Brain microvascular endothelial cell (primary cell): ENCODE results near the gene HIF1A.

ENCODE experiments used
- DNase-seq: peaks from one replicate; pipeline ENCODE4 v3.0.0-alpha.2; 2020
- H3K27ac ChIP-seq: fragments of 250-450 bp; sonication (Bioruptor Pico); 2 replicates; pipeline ENCODE4 v1.5.1; 2020; ENCODE audit warnings: mild to moderate bottlenecking, moderate library complexity
- H3K27me3 ChIP-seq: fragments of 250-450 bp; sonication (Bioruptor Pico); replicated peaks from 2 replicates; pipeline ENCODE4 v1.5.1; 2020; ENCODE audit warnings: mild to moderate bottlenecking
- H3K36me3 ChIP-seq: fragments of 250-450 bp; sonication (Bioruptor Pico); replicated peaks from 2 replicates; pipeline ENCODE4 v1.5.1; 2020; ENCODE audit warnings: mild to moderate bottlenecking
- H3K4me3 ChIP-seq: 2 replicates; pipeline ENCODE4 v1.5.1; 2011; ENCODE audit warnings: low read depth, mild to moderate bottlenecking, control low read depth, low read length, moderate library complexity
- CTCF ChIP-seq: IDR thresholded peaks from 2 replicates; pipeline ENCODE4 v1.5.1; 2011; ENCODE audit warnings: low read depth, mild to moderate bottlenecking, moderate library complexity, low read length, control low read depth, inconsistent platforms; ENCODE audit errors: missing control alignments
- in situ Hi-C: cut with HindIII; loops from 2 replicates; pipeline ENCODE4 v1.10.0; 2017; ENCODE audit warnings: low sequenced_read_pairs, low pct_ligation_motif_present

Gene HIF1A

GRCh38 chr14:61670576-61670975 lies 24.7 kb upstream of the HIF1A start:
- H3K4me3 ChIP-seq, result no peak overlapping the region
- H3K27ac ChIP-seq, result no peak overlapping the region
- no peak for DNase-seq

GRCh38 chr14:61671082-61671481 lies 24.2 kb upstream of the HIF1A start:
- no peaks in the 10 kb centered on the region for H3K36me3 ChIP-seq
- DNase-seq, result no peak
- H3K27ac ChIP-seq, result no peak overlapping the region
- H3K4me3 ChIP-seq, result no peak overlapping the region
- H3K27me3 ChIP-seq, result no peaks in the 10 kb centered on the region
- in situ Hi-C loops, result no loop called here
- no peak for TF ChIP-seq CTCF

More at GRCh38 chr14:61670576-61670975, 24.7 kb upstream of the HIF1A start:
- Histone ChIP-seq H3K36me3 (no peaks in the 10 kb centered on the region), H3K27me3 (no peaks in the 10 kb centered on the region)
- in situ Hi-C loops, result no loop called here
- TF ChIP-seq CTCF, result no peak

- TF ChIP-seq CTCF, result no peak
- DNase-seq, result no peak
- in situ Hi-C loops, result no loop called here
- H3K4me3 ChIP-seq, result no peak overlapping the region
- no peak overlapping the region for H3K27ac ChIP-seq
- H3K27me3 ChIP-seq, result no peaks in the 10 kb centered on the region
- H3K36me3 ChIP-seq, result no peaks in the 10 kb centered on the region
These were observed 22.5 kb upstream of the HIF1A start for GRCh38 chr14:61672796-61673195.

GRCh38 chr14:61673305-61673704 lies 22.0 kb upstream of the HIF1A start:
- TF ChIP-seq CTCF, result no peak
- Histone ChIP-seq H3K27ac (no peak overlapping the region), H3K36me3 (no peaks in the 10 kb centered on the region), H3K4me3 (no peak overlapping the region), H3K27me3 (no peaks in the 10 kb centered on the region)
- in situ Hi-C loops, result no loop called here
- no peak for DNase-seq

- Histone ChIP-seq H3K4me3 (no peak overlapping the region), H3K27ac (no peak overlapping the region), H3K36me3 (no peaks in the 10 kb centered on the region), H3K27me3 (no peaks in the 10 kb centered on the region)
- no peak for DNase-seq
- TF ChIP-seq CTCF, result no peak
- in situ Hi-C loops, result no loop called here
These were observed 20.0 kb upstream of the HIF1A start for GRCh38 chr14:61675291-61675690.

GRCh38 chr14:61677479-61677878 lies 17.8 kb upstream of the HIF1A start:
- no peak for DNase-seq
- Histone ChIP-seq H3K36me3 (no peaks in the 10 kb centered on the region), H3K27me3 (no peaks in the 10 kb centered on the region), H3K4me3 (no peak overlapping the region), H3K27ac (no peak overlapping the region)
- TF ChIP-seq CTCF, result no peak
- in situ Hi-C loops, result no loop called here
